ENCODE data around the gene KLHL10. TPM values are rescaled to one million over a fixed set of nuclear protein-coding genes. Genes with fewer than 3 reads are reported as not detected.

Gene KLHL10
- total RNA-seq, result not detected

DNA sequence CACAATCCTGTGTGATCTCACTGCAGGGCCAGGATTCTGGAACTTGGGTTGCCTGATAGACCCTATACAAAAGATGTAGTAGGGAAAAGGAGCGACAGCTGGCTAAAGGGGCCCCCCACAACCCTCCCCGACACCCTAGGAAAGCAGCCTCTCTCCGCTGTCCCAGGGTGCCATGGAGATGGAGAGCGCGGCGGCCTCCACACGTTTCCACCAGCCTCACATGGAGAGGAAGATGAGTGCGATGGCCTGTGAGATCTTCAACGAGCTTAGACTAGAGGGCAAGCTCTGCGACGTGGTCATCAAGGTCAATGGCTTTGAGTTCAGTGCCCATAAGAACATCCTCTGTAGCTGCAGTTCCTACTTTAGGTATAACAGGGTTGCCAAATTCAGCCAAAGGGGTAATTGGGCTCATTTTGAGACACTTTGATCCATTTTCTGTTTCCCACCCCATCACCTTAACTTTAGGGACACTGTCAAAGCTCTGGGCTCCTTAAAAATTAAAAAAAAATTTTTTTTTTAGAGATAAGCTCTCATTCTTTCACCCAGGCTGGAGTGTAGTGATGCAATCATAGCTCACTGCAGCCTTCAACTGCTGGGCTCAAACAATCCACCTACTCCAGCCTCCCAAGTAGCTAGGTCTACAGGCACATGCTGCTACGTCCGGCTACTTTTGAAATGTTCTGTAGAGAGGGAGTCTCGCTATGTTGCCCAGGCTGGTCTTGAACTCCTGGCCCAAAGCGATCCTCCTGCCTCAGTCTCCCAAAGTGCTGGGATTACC lies at the start of gene KLHL10:
Gene KLHL10 (plus strand): TSS at position 65 of the 778 bp plus-strand sequence. CDS start 108 bp downstream, at position 173.

DNA sequence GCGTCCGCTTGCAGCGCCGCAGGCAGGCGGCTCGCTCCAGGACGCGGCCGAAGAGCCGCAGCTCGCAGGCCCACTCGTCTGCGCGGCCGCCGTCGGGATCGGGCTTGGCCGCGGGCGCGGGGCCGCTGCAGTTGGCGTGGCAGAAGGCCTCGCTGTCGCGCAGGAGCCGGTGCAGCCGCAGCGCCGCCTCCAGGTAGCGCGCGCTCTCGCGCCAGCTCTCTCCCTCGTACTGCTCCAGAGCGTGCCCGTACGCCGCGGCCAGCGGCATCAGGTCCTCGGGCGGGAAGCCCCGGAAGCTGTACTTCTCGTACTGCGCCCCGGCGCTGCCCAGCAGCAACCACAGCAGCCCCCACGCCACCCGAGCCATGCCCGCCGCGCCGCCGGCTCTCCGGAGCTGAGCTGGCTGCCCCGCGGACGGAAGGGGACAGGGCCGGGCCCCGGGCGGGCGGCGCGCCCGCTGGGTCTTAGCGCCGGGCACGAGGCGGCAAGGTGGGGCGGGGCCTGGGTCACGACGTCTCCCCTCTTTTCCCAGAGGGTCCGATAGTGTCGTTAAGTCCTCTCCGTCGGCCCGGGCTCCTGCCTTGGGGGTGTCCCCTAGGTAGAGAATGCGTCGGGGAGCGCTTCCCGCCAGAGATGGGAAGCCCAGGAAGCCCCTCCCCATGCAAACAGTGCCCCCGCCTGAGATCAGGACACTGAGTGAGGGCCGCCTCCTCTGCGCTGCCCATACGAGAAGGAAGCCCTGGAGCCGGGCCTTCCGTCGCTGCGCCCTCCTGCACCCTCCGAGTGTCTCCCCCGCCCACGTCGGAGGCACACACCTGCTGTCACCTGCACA lies 25.9 kb upstream of the KLHL10 start, which contains the start of gene P3H4:
Gene P3H4 (minus strand): TSS at position 401 of the 832 bp plus-strand sequence. CDS start 34 bp downstream, at position 367.

DNA sequence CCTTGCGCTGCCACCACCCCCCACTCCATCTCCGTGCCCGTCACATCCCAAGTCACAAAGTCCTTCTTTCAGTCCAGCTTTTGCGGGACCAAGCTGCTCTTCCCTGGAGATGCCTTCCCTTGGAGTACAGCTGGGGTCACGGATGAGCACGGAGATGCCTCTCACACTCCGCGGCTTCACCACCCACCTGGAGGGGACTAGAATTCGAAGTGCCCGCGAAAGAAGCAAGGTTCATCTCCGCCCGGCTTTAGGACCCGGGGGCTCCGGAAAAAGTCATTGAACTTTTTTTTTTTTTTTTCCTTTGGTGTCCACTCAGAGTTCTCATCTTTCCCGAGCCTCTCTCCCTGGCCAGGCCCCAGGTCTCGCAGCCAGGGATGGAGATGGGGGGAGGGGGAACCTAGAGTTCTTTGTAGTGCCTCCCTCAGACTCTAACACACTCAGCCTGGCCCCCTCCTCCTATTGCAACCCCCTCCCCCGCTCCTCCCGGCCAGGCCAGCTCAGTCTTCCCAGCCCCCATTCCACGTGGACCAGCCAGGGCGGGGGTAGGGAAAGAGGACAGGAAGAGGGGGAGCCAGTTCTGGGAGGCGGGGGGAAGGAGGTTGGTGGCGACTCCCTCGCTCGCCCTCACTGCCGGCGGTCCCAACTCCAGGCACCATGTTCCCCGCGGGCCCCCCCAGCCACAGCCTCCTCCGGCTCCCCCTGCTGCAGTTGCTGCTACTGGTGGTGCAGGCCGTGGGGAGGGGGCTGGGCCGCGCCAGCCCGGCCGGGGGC lies 25.1 kb upstream of the KLHL10 start, which contains the start of gene FKBP10:
Gene FKBP10 (plus strand): TSS at position 624 of the 771 bp plus-strand sequence. CDS start 31 bp downstream, at position 655.

DNA sequence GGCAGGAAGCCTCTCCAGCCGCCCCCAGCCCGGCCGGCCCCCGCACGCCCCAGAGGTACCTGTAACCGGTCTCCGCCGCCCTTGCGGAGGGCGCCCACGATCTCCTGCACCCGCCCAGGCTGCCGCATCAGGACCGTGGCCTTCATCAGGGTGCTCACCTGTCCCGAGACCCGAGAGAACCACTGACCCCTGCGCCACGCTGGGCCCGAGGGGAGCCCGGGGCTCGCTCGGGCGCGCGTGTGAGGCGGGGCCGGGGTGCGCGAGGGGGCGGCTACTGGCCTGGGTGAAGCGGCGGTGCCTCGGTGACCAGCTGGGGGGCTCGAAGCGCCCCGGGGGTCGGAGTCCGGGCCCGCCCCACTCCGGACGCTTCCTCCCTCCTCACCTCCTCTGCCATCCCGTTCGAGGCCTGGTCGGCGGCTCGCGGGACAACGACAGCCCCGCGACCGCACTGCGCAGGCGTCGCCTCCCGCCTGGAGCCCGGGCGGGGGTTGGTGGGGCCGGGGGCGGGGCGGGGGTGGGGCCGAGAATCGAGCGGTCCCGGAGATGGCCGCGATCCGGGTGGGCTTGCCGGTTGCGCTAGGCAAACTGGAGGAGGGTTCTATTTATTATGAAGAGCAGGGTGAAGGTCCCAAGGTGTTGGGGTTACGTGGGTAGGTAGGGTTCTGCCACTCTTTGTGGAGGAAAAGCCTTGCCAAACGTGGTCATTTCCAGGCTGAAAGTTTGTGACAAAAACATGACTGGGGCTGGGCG lies 1.6 kb upstream of the KLHL10 start, which contains the start of gene NT5C3B:
Gene NT5C3B (minus strand): TSS at position 433 of the 750 bp plus-strand sequence. CDS start 39 bp downstream, at position 394.

DNA sequence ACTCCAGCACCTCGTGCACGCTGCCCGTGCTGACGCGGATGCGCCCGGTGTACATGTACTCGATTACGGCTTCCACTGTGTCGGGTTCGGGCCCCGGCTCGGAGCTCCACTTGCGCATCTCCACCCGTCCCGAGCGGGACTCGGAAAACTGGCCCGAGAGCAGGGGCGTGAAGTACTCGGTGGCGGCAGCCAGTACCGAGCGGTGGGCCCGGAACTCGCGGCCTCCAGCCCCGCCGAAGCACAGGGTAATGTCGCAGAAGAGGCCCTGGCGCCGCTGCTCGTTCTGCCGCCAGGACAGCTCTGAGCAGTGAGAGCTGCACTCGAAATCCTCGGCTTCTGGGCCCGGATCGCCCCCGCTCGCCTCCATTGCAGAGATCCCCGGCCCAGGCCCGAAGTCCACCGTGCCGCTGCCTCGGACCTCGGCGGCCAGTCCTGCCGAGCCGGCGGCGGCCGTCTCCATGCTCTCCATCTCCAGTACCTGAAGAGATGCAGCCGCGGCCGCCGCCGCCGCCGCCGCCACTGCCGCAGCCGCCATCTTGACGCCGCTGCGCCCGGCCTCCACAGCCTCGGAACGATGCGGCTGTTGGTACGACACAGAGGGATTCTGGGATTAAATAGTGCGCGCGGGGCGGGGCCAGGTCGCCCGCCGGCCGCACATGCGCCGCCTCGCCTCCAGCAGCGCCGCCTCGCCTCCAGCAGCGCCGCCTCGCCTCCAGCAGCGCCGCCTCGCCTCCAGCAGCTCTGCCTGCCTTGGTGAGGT lies 27.4 kb downstream of the KLHL10 start, which contains the start of gene KLHL11:
Gene KLHL11 (minus strand): TSS at position 588 of the 760 bp plus-strand sequence. CDS start 53 bp downstream, at position 535.

Small RNA genes lying within 50 kb of the gene (small RNA-seq; reads per million reads assigned to genes)
- not detected for gene AC125257.2

Other genes with a start within 250 kb of the KLHL10 start
- not detected for gene KRT16, start 225.1 kb upstream of the KLHL10 start, total RNA-seq
- gene KRT17, start 213.2 kb upstream of the KLHL10 start, total RNA-seq, result not detected
- gene EIF1, start 148.9 kb upstream of the KLHL10 start, total RNA-seq, result 114 TPM
- gene GAST, start 125.5 kb upstream of the KLHL10 start, total RNA-seq, result not detected
- 9.9 TPM for gene HAP1, start 103.2 kb upstream of the KLHL10 start, total RNA-seq
- gene JUP, start 51.1 kb upstream of the KLHL10 start, total RNA-seq, result 29.8 TPM
- 19.8 TPM for gene P3H4, start 25.9 kb upstream of the KLHL10 start, total RNA-seq
- 18.2 TPM for gene FKBP10, start 24.8 kb upstream of the KLHL10 start, total RNA-seq
- gene NT5C3B, start 1.6 kb upstream of the KLHL10 start, total RNA-seq, result 145 TPM
- 76.6 TPM for gene KLHL11, start 27.6 kb downstream of the KLHL10 start, total RNA-seq
- gene ACLY, start 81.1 kb downstream of the KLHL10 start, total RNA-seq, result 171 TPM
- 6.5 TPM for gene ODAD4, start 92.8 kb downstream of the KLHL10 start, total RNA-seq
- 78.4 TPM for gene CNP, start 129.0 kb downstream of the KLHL10 start, total RNA-seq
- 90.0 TPM for gene DNAJC7, start 179.6 kb downstream of the KLHL10 start, total RNA-seq
- 48.9 TPM for gene NKIRAS2, start 182.3 kb downstream of the KLHL10 start, total RNA-seq
- 4.2 TPM for gene C17orf113, start 212.8 kb downstream of the KLHL10 start, total RNA-seq

Measured in diencephalon (tissue), 1 donor.